NCI-H1417 (cell line): ENCODE results near the gene SPAG16.
"Not testable (repeated sequence)": the region's sequence is repeated elsewhere in the genome, so short reads cannot be mapped to it uniquely, and the experiment has no call there.

Experiments used
- DNase-seq, 3 experiments: peaks; one replicate each; lab custom pipeline; 2025; lab: John Stamatoyannopoulos, UW

The SPAG16 gene

DNA sequence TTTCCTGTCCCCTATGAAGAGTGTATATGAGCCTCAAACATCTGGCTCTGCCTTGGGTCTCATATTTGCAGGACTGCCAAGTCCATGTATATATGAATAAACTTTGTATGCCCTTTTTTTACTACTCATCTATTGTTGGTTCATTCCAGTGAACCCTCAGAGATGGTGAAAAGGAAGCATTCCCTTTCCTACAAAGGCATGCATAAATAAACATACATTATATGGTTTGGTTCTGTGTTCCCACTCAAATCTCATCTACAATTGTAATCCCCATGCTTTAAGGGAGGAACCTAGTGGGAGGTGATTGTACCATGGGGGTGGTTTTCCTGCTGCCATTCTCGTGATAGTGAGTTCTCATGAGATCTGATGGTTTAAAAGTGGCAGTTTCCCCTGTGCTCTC, 534.2 kb downstream of the SPAG16 start:
- DNase-seq, result no peak

- no peak for DNase-seq
Measured at GRCh38 chr2:213834331-213834730, 550.1 kb downstream of the SPAG16 start.

DNA sequence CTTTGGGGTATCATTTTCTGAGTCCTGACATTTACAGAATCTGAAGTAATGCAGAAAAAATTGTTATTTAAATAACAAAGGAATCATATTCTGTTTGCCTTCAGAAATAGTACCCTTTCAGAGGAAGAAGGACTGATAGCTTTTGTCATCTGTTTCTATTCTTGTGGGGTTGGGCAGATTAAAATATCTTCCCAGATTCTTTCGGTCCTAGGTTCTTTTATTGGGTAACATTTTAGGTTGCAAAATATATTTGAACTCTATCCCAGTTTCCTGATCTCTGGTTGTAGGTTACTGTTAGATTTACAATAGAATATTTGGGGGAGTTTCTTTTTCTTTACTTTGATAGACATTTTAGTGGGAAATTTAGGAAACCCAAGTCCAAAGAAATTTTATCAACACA, 550.5 kb downstream of the SPAG16 start:
- DNase-seq, result no peak

DNA sequence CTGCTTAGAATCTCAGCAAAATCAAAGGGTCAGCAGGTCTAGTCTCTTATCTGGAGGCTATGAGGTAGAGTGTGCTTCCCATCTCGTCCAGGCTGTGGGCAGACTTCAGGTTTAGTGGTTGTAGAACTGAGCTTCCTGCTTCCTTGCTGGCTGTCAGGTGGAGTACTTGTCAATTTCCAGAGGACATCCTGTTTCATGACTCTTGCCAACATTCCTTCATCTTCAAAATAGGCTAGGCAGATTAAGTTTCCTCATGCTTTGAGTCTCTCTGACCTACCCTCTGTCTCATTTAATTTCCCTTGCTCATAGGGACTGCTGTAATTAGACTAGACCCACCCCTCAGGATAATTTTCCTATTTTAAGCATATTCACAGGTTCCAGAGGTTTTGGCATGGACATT, 562.6 kb downstream of the SPAG16 start:
- DNase-seq, result no peak

DNA sequence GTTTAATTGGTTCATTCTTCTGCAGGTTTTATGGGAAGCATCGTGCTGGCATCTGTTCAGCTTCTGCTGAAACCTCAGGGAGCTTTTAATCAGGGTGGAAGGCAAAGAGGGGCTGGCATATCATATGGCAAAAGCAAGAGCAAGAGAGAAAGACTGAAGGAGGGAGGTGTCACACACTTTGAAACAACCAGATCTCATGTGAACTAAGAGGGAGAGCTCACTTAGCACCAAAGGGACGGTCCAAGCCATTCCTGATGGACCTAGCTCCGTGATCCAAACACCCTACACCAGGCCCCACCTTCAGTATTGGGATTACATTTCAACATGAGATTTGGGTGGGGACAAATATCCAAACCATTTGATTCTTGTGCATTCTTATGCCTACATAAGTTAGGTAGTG, 563.1 kb downstream of the SPAG16 start:
- DNase-seq, result no peak

GRCh38 chr2:213848631-213849030, 564.4 kb downstream of the SPAG16 start:
- DNase-seq, result no peak

DNA sequence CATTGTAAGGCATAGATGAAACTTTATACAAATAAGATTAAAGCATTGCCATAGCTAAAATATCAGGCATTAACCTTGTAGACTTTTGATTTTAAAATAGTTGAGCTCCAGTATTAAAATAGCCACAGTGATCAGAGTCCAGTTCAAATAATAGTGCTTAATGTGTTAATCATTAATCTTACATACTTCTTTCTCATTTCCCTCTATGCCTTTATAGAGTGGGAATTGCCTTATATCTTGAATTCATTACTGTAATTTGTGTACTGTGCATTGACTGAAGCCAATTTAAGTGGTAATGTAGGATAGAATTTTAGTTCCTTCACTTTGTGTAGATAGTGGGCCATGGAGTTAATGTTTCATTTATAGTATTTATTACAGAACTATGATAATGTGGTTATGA, 577.4 kb downstream of the SPAG16 start:
- DNase-seq, result no peak

- no peak for DNase-seq
Measured at GRCh38 chr2:213862407-213863076, 578.3 kb downstream of the SPAG16 start.

DNA sequence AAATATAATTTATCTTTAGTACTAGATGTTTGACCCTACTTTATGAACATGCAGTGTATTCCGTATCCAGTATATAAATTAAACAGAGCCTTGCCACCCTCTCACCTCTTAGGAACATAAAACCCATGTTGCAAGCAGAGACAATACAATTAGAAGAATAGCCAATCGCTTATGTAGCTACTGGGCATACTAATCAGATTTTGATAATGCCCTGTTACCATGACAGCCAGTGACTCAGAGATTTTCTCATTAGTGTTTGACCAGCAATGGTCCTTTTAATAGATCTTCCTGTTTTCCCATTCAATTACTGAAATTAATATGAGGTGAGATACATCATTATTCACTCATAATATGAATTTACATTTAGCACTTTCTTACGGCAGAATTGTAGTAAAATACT, 579.3 kb downstream of the SPAG16 start:
- DNase-seq, result peak in 1 of 3 experiments; percentile 17

DNA sequence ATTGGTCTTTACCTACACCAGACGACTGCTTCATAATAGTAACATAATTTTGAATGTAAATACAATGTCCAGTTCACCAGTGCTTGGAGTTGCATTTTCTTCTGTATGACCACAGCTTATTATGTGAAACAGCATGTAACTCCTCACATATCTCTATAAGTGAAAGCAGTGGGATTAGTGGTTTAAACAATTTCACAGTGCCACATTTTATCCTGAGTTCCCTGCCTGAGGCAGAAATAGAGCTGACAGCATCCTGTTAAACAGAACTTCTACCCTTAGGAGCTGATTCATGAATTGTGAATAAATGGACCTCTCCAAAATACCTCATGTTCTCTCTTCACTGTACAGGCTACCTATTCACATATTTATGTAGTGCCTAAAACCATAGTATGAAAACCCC, 584.3 kb downstream of the SPAG16 start:
- DNase-seq, result no peak

GRCh38 chr2:213885485-213885884, 601.2 kb downstream of the SPAG16 start:
- DNase-seq, result no peak

DNA sequence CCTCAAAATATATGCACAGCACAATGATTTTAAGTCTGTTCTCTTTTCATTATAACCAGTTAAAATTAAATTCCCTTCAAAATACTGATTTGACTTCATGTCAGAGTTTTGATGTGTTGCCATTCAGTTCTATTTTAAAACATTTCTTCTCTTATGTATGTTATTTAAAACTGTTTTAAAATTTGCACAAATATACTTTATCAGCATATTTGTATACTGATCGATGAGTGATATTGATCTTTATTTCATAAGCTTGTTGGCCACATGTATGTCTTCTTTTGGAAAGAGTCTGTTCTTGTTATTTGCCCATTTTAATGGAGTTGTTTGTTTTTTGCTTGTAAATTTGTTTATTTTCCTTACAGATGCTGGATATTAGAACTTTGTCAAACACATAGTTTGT, 630.2 kb downstream of the SPAG16 start:
- DNase-seq, result no peak

DNA sequence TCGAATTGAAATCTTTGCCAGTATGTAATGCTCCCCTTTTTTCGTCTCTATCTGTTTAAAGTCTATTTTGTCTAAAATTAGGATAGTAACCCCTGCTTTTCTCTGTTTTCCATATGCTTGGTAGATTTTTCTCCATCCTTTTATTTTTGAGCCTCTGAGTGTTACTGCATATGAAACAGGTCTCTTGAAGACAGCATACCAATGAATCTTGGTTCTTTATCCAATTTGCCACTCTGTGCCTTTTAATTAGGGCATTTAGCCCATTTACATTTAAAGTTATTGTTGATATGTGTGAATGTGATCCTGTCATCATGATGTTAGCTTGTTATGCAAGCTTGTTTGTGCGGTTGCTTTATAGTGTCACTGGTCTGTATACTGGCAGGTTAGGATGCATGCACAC, 635.8 kb downstream of the SPAG16 start:
- DNase-seq, result no peak

- peak in 2 of 3 experiments; percentile 73 to 87 for DNase-seq
Measured at GRCh38 chr2:213923543-213923942, 639.3 kb downstream of the SPAG16 start.

GRCh38 chr2:213934560-213934959, 650.3 kb downstream of the SPAG16 start:
- DNase-seq, result no peak

GRCh38 chr2:213958086-213958485, 673.8 kb downstream of the SPAG16 start:
- DNase-seq, result no peak

DNA sequence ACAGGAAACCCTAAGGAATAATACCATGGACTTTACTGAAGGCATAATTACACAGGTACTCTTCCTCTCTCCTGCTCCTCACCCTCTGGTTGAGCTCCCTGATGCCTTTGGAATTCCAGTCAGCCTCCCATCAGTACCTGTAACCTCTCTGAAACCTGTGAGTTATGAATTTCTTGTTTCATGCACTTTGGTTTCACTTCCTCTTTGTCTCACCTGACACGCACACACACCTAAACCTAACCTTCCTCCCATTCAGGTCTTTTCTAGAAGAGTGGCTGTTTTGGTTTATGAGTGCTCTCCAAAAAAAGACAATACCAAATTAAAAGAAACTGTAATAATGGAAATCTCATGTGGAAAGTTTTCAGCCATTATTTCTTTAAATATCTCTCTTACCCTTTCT, 675.3 kb downstream of the SPAG16 start:
- no peak for DNase-seq

DNA sequence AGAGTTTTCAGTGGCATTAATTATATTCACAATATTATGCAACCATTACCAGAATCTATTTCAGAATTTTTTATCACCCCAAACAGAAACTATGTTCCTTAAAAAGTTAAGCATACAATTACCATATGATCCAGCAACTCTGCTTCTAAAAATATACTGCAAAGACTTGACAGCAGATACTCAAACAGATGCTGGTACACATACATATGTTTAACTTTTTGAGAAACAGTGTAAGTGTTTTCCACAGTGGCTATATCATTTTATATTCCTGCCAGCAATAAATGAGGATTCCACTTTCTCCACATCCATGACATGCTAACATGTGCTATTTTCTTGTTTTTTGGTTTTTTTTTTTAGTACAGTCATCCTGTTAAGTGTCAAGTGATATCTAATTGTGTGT, 687.3 kb downstream of the SPAG16 start:
- DNase-seq, result peak in 1 of 3 experiments; percentile 37

- DNase-seq, result no peak
Measured at GRCh38 chr2:213980883-213981282, 696.6 kb downstream of the SPAG16 start.

GRCh38 chr2:213989207-213989606, 704.9 kb downstream of the SPAG16 start:
- DNase-seq, result no peak

- DNase-seq, result no peak
Measured at GRCh38 chr2:213991453-213992108, 707.3 kb downstream of the SPAG16 start.

DNA sequence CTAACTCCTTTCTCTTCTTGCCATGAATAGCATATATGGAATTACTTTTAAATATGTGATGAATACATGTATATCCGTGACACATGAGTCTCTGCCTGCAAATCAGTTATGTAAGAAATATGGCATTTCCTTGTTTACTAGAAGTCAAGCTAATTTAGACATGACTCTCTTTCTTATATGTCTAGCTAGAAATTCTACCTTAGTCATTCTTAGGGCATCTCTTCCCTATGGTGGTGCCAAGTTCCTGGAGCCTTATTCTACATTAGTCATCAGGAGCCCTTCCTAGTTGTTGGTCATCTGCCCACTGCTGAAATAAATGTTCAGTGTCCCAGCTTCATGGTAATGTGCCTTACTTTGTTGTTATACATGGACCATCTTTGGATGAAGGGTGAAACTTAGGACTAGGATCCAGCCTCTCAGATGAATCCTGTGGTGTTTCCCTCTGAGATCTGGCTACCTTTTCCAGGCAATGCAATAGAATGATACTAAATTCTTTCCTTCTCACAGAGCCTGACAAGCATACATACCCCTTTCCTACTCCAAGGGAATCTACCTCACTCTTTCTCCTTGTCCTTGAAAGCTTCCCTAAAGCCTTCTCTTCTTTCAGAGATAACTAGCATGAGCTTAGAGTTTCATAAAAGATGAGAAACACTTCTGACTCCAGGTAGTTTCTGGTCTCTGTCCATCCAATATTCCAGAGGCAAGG, 711.3 kb downstream of the SPAG16 start:
- DNase-seq, result no peak

GRCh38 chr2:213998976-213999375, 714.7 kb downstream of the SPAG16 start:
- DNase-seq, result not testable (repeated sequence)
